ENCODE results near the gene CPEB2.

Gene CPEB2

GRCh38 chr4:15117270-15117946, 115.1 kb downstream of the CPEB2 start:
- no peak for DNase-seq (ENCODE audit: low read depth in 3 of 3)

- no peak for DNase-seq (ENCODE audit: low read depth in 3 of 3)
Measured at GRCh38 chr4:15118292-15118691, 116.0 kb downstream of the CPEB2 start.
